Endothelial cell of umbilical vein (primary cell): Measurements from ENCODE around the gene BAG5. TPM values are rescaled to one million over a fixed set of nuclear protein-coding genes. Genes with fewer than 3 reads are reported as not detected.

ENCODE experiments used
- BruUV-seq: library from RNA; stranded (reverse); fragments of 400-500 nt; replicated peaks from 2 replicates; lab custom pipeline; 2021; lab: Mats Ljungman, UMichigan
- CTCF ChIA-PET: fragments of 300-600, 350-600 bp; sonication (Branson Sonifier 250); formaldehyde crosslinking; loops from one replicate; lab custom pipeline; 2021; ENCODE audit warnings: antibody characterized with exemption, inconsistent platforms; lab: Charles Lee
- POLR2A ChIA-PET: fragments of 300-600, 350-600 bp; sonication (Branson Sonifier 250); formaldehyde crosslinking; loops from one replicate; lab custom pipeline; 2021; ENCODE audit warnings: antibody characterized with exemption, inconsistent platforms; lab: Charles Lee
- DNase-seq: peaks from one replicate; pipeline ENCODE4 v3.0.0-alpha.2; 2011; ENCODE audit warnings: low read depth, low spot score
- FAIRE-seq: peaks from 2 replicates; lab custom pipeline; 2011; peaks lifted over from hg19 to GRCh38; lab: Jason Lieb, UNC
- H2AFZ ChIP-seq: 2 replicates; pipeline ENCODE4 v1.6.0; 2012; ENCODE audit warnings: low read depth, low read length, control low read depth, inconsistent platforms
- H3K27ac ChIP-seq: 2 replicates; pipeline ENCODE4 v1.5.1; 2011; ENCODE audit warnings: low read depth, mild to moderate bottlenecking, control low read depth, low read length, moderate library complexity; ENCODE audit not compliant: insufficient read depth
- H3K27me3 ChIP-seq, 2 experiments: 2 replicates each; pipeline versions ENCODE4 v1.6.0 to v1.6.1; 2011; ENCODE audit warnings: low read length in 2 of 2, mixed read lengths in 1 of 2; ENCODE audit not compliant: control insufficient read depth in 2 of 2, insufficient read depth in 2 of 2
- H3K36me3 ChIP-seq, 2 experiments: 2 replicates in 1 of 2; 3 replicates in 1 of 2; pipeline ENCODE4 v1.5.1; 2011; ENCODE audit warnings: low read length in 2 of 2, mild to moderate bottlenecking in 1 of 2, moderate library complexity in 1 of 2; ENCODE audit not compliant: control insufficient read depth in 2 of 2, insufficient read depth in 2 of 2; ENCODE audit errors: extremely low read depth in 1 of 2
- H3K4me1 ChIP-seq: 3 replicates; pipeline ENCODE4 v1.5.1; 2011; ENCODE audit warnings: mild to moderate bottlenecking, low read length; ENCODE audit not compliant: control insufficient read depth, insufficient read depth; ENCODE audit errors: extremely low read depth
- H3K4me2 ChIP-seq: 2 replicates; pipeline ENCODE4 v1.6.1; 2011; ENCODE audit warnings: low read length, control low read depth, mixed read lengths; ENCODE audit not compliant: insufficient read depth
- H3K4me3 ChIP-seq, 3 experiments: fragments of 200-600 bp in 1 of 3; sonication (generic), shearing (Covaris generic) in 1 of 3; replicated peaks in 1 of 3; 2 replicates each; pipeline ENCODE4 v1.5.1; 2011 to 2016; ENCODE audit warnings: control low read depth in 3 of 3, low read length in 3 of 3, mild to moderate bottlenecking in 2 of 3, inconsistent platforms in 1 of 3, low read depth in 1 of 3, moderate library complexity in 1 of 3; ENCODE audit not compliant: insufficient read depth in 1 of 3
- H3K79me2 ChIP-seq: 2 replicates; pipeline ENCODE4 v1.6.0; 2012; ENCODE audit warnings: low read length, inconsistent platforms; ENCODE audit not compliant: control insufficient read depth, insufficient read depth
- H3K9ac ChIP-seq: replicated peaks from 2 replicates; pipeline ENCODE3; 2011; ENCODE audit warnings: low read length, control low read depth; ENCODE audit not compliant: insufficient read depth; ENCODE audit errors: extremely low read depth
- H3K9me1 ChIP-seq: replicated peaks from 3 replicates; pipeline ENCODE4 v1.6.0; 2011; ENCODE audit warnings: mild to moderate bottlenecking, low read length; ENCODE audit not compliant: control insufficient read depth, insufficient read depth; ENCODE audit errors: extremely low read depth
- H3K9me3 ChIP-seq: replicated peaks from 2 replicates; pipeline ENCODE4 v1.5.1; 2012; ENCODE audit warnings: low read length, inconsistent platforms; ENCODE audit not compliant: control insufficient read depth, insufficient read depth
- H4K20me1 ChIP-seq: replicated peaks from 2 replicates; pipeline ENCODE3; 2011; ENCODE audit warnings: mild to moderate bottlenecking, low read length; ENCODE audit not compliant: control insufficient read depth, insufficient read depth; ENCODE audit errors: extremely low read depth
- EZH2 ChIP-seq: IDR thresholded peaks from 2 replicates; pipeline ENCODE4 v1.6.1; 2012; ENCODE audit warnings: borderline replicate concordance, low read depth, mild to moderate bottlenecking, moderate library complexity, low read length, inconsistent platforms; ENCODE audit not compliant: severe bottlenecking
- FOS ChIP-seq: IDR thresholded peaks from 2 replicates; pipeline ENCODE4 v1.6.1; 2011; ENCODE audit warnings: mild to moderate bottlenecking, low read length, moderate library complexity, borderline replicate concordance; ENCODE audit not compliant: insufficient read depth
- GATA2 ChIP-seq: IDR thresholded peaks from 2 replicates; pipeline ENCODE4 v1.7.0; 2011; ENCODE audit warnings: low read depth, mild to moderate bottlenecking, moderate library complexity, mixed read lengths, low read length; ENCODE audit not compliant: insufficient read length, insufficient read depth
- JUN ChIP-seq: IDR thresholded peaks from 2 replicates; pipeline ENCODE4 v1.6.1; 2011; ENCODE audit warnings: borderline replicate concordance, low read depth; ENCODE audit not compliant: insufficient read length, insufficient read depth
- MAX ChIP-seq: IDR thresholded peaks from 2 replicates; pipeline ENCODE4 v1.6.1; 2011; ENCODE audit not compliant: insufficient read depth, insufficient read length
- MYC ChIP-seq: IDR thresholded peaks from one replicate; pipeline ENCODE4 v1.6.1; 2011; ENCODE audit warnings: mild to moderate bottlenecking, low read depth, low read length
- POLR2A ChIP-seq: IDR thresholded peaks from 2 replicates; pipeline ENCODE4 v1.6.1; 2012; ENCODE audit warnings: low read depth, mild to moderate bottlenecking, control low read depth, low read length
- POLR2AphosphoS5 ChIP-seq: IDR thresholded peaks from 2 replicates; pipeline ENCODE4 v1.6.1; 2012; ENCODE audit warnings: low read depth, mild to moderate bottlenecking, control low read depth, low read length, moderate library complexity; ENCODE audit not compliant: insufficient read depth
- dilution Hi-C: fragments of 300-500 bp; cut with MboI; formaldehyde crosslinking; loops from one replicate; pipeline ENCODE4 v1.15.0; 2019; ENCODE audit warnings: low sequenced_read_pairs; ENCODE audit not compliant: extremely low pct_ligation_motif_present
- intact Hi-C: fragments of 100-400 bp; cut with micrococcal nuclease; formaldehyde crosslinking; loops from one replicate; pipeline ENCODE4 v1.10.0; 2022
- polyA plus RNA-seq, 4 experiments: library from polyadenylated mRNA; depleted of rRNA in 3 of 4; stranded (reverse) in 3 of 4; unstranded in 1 of 4; fragments of >200 nt; gene quantifications; 2 replicates each; pipeline versions ENCODE4 v1.2.1 to v1.2.3, GENCODE V29; 2011 to 2012; ENCODE audit warnings: missing spikeins in 1 of 4
- total RNA-seq: library from RNA; stranded (reverse); gene quantifications from 2 replicates; pipeline ENCODE4 v1.2.3, GENCODE V29; 2021
- TF ChIP-seq, protein P1 (sequence below), 2 donors: IDR thresholded peaks; 1 replicate in 1 of 2; 2 replicates in 1 of 2; pipeline ENCODE4 v1.5.1; 2011; ENCODE audit warnings: low read length in 2 of 2, mild to moderate bottlenecking in 2 of 2, moderate library complexity in 2 of 2, control low read depth in 1 of 2, inconsistent platforms in 1 of 2, low read depth in 1 of 2; ENCODE audit not compliant: insufficient read depth in 1 of 2; ENCODE audit errors: extremely low read depth in 1 of 2

BAG5 gene
- total and polyA plus RNA-seq, 2 donors (not counting 3 experiments of a cell fraction or from before 2014, with no cell fraction given), result 6.3 to 32.5 TPM

- Histone ChIP-seq H3K4me1 (peaks cover 23% of the 10 kb centered on the region), H4K20me1 (no peaks in the 10 kb centered on the region)
- no TSS peak for BruUV-seq
These were observed 2.7 kb downstream of the BAG5 start for GRCh38 chr14:103559766-103560165.

GRCh38 chr14:103558071-103558882, 4.2 kb downstream of the BAG5 start:
- H3K9ac ChIP-seq, result no peak overlapping the region
- no peaks in the 10 kb centered on the region for H3K9me1 ChIP-seq
- H3K4me2 ChIP-seq, result no peak overlapping the region
- DNase-seq (no peak), FAIRE-seq (no peak)
- H3K79me2 ChIP-seq, result peaks cover 62% of the 10 kb centered on the region
- intact Hi-C loops (no loop called here), dilution Hi-C loops (no loop called here)
- no peaks in the 10 kb centered on the region for H3K27me3 ChIP-seq
- BruUV-seq, result no TSS peak
- peaks cover 14% of the 10 kb centered on the region for H3K4me1 ChIP-seq
- H3K9me3 ChIP-seq, result no peaks in the 10 kb centered on the region
- H2AFZ ChIP-seq, result no peak overlapping the region
- no peak overlapping the region for H3K27ac ChIP-seq
- POLR2A ChIA-PET, result no interaction called here
- no peak overlapping the region for H3K4me3 ChIP-seq
- CTCF ChIA-PET, result interaction anchor here (0.6 to 3.0 kb wide), 2 partner anchors 11 to 40 kb away, joined by 4 to 6 read pairs; no protein-coding TSS in a partner anchor
- no peaks in the 10 kb centered on the region for H4K20me1 ChIP-seq
- peaks cover 16 to 21% of the 10 kb centered on the region in 2 experiments for H3K36me3 ChIP-seq
- no peak for TF ChIP-seq POLR2A
- no peak for TF ChIP-seq MYC
- TF ChIP-seq GATA2, result no peak
- TF ChIP-seq, protein P1, sequence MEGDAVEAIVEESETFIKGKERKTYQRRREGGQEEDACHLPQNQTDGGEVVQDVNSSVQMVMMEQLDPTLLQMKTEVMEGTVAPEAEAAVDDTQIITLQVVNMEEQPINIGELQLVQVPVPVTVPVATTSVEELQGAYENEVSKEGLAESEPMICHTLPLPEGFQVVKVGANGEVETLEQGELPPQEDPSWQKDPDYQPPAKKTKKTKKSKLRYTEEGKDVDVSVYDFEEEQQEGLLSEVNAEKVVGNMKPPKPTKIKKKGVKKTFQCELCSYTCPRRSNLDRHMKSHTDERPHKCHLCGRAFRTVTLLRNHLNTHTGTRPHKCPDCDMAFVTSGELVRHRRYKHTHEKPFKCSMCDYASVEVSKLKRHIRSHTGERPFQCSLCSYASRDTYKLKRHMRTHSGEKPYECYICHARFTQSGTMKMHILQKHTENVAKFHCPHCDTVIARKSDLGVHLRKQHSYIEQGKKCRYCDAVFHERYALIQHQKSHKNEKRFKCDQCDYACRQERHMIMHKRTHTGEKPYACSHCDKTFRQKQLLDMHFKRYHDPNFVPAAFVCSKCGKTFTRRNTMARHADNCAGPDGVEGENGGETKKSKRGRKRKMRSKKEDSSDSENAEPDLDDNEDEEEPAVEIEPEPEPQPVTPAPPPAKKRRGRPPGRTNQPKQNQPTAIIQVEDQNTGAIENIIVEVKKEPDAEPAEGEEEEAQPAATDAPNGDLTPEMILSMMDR (IDR thresholded peaks at IDR 0.05; ENCODE audit: extremely low read depth in 1 of 2, insufficient read depth in 1 of 2, low read depth in 1 of 2, low read length in 2 of 2), result no peak
- no peak for TF ChIP-seq FOS
- TF ChIP-seq EZH2, result no peak
- no peak for TF ChIP-seq JUN
- no peak for TF ChIP-seq MAX
- TF ChIP-seq POLR2AphosphoS5, result no peak

More at GRCh38 chr14:103559766-103560165, 2.7 kb downstream of the BAG5 start:
- dilution Hi-C loops (no loop called here), intact Hi-C loops (loop anchor here (5.0 kb wide), 1 partner anchor 32 kb away; the partner anchor contains the start of gene TRMT61A)
- Histone ChIP-seq H3K9ac (no peak overlapping the region), H3K79me2 (peaks cover 77% of the 10 kb centered on the region), H3K4me3 (no peak overlapping the region), H3K27ac (no peak overlapping the region), H3K27me3 (no peaks in the 10 kb centered on the region), H3K36me3 (peaks cover 16 to 21% of the 10 kb centered on the region in 2 experiments), H3K9me3 (no peaks in the 10 kb centered on the region), H3K9me1 (no peaks in the 10 kb centered on the region), H2AFZ (no peak overlapping the region), H3K4me2 (no peak overlapping the region)
- FAIRE-seq, result no peak
- CTCF ChIA-PET, result no interaction called here
- no peak for DNase-seq
- TF ChIP-seq JUN (no peak), MAX (no peak), FOS (no peak)
- POLR2A ChIA-PET, result no interaction called here
